HepG2 (cell line): ENCODE measurements around the gene TIMM23. TPM values are rescaled to one million over a fixed set of nuclear protein-coding genes. Genes with fewer than 3 reads are reported as not detected.

Source experiments
- BCL3 ChIP-seq: sonication (generic); formaldehyde crosslinking; IDR thresholded peaks from 2 replicates; pipeline ENCODE4 v1.5.1; 2020; ENCODE audit warnings: mild to moderate bottlenecking, missing genetic modification reagents, moderate library complexity
- DBP ChIP-seq: sonication (generic); formaldehyde crosslinking; IDR thresholded peaks from 2 replicates; pipeline ENCODE4 v1.4.0; 2020; ENCODE audit warnings: missing genetic modification reagents; ENCODE audit errors: not compliant biosample characterization
- DRAP1 ChIP-seq: IDR thresholded peaks from 2 replicates; pipeline ENCODE4 v1.6.1; 2016; ENCODE audit warnings: missing genetic modification reagents, missing compliant biosample characterization
- FOXA3 ChIP-seq: IDR thresholded peaks from 2 replicates; pipeline ENCODE4 v1.6.1; 2016; ENCODE audit warnings: missing genetic modification reagents, missing compliant biosample characterization
- GATA4 ChIP-seq: sonication (generic); IDR thresholded peaks from 2 replicates; pipeline ENCODE4 v1.6.1; 2016; ENCODE audit warnings: antibody characterized with exemption, low read depth, borderline replicate concordance
- GATAD1 ChIP-seq: IDR thresholded peaks from 2 replicates; pipeline ENCODE4 v1.6.1; 2016; ENCODE audit warnings: missing genetic modification reagents, missing compliant biosample characterization
- GATAD2A ChIP-seq: IDR thresholded peaks from 2 replicates; pipeline ENCODE4 v1.6.1; 2016
- KDM6A ChIP-seq: IDR thresholded peaks from 2 replicates; pipeline ENCODE4 v1.6.1; 2016; ENCODE audit warnings: low read depth
- NR1H2 ChIP-seq: sonication (generic); formaldehyde crosslinking; IDR thresholded peaks from 2 replicates; pipeline ENCODE4 v1.8.1; 2022; ENCODE audit warnings: low read depth, missing genetic modification reagents, borderline replicate concordance
- POLR2AphosphoS2 ChIP-seq: IDR thresholded peaks from 2 replicates; pipeline ENCODE4 v1.6.1; 2011; ENCODE audit warnings: low read depth, low read length, improper control_type of control experiment
- POLR2AphosphoS5 ChIP-seq: IDR thresholded peaks from 2 replicates; pipeline ENCODE4 v1.6.1; 2012; ENCODE audit warnings: low read depth, low read length
- PRDM10 ChIP-seq: sonication (generic); formaldehyde crosslinking; IDR thresholded peaks from 2 replicates; pipeline ENCODE4 v1.4.0; 2020; ENCODE audit warnings: low read depth, missing genetic modification reagents
- SNRNP70 ChIP-seq: fragments of 200-400 bp; formaldehyde crosslinking; IDR thresholded peaks from 2 replicates; pipeline ENCODE4 v1.6.1; 2017; ENCODE audit warnings: mild to moderate bottlenecking, low read depth, low read length, moderate library complexity
- WIZ ChIP-seq: sonication (generic); formaldehyde crosslinking; IDR thresholded peaks from 2 replicates; pipeline ENCODE4 v1.5.1; 2020; ENCODE audit warnings: mild to moderate bottlenecking, missing genetic modification reagents
- ZFP37 ChIP-seq: sonication (generic); formaldehyde crosslinking; IDR thresholded peaks from 2 replicates; pipeline ENCODE4 v1.4.0; 2020; ENCODE audit warnings: missing genetic modification reagents, borderline replicate concordance
- ZKSCAN1 ChIP-seq: fragments of 150-350 bp; IDR thresholded peaks from 2 replicates; pipeline ENCODE4 v1.6.1; 2014; ENCODE audit warnings: low read length
- ZNF431 ChIP-seq: sonication (generic); formaldehyde crosslinking; IDR thresholded peaks from 2 replicates; pipeline ENCODE4 v1.9.0; 2022; ENCODE audit warnings: missing genetic modification reagents, low read depth, mild to moderate bottlenecking, borderline replicate concordance
- ZNF501 ChIP-seq: sonication (generic); formaldehyde crosslinking; IDR thresholded peaks from 2 replicates; pipeline ENCODE4 v1.5.1; 2020; ENCODE audit warnings: mild to moderate bottlenecking, moderate library complexity, missing genetic modification reagents
- ZNF543 ChIP-seq: sonication (generic); formaldehyde crosslinking; IDR thresholded peaks from 2 replicates; pipeline ENCODE4 v1.4.0; 2020; ENCODE audit warnings: mild to moderate bottlenecking, missing genetic modification reagents
- ZNF629 ChIP-seq: sonication (generic); formaldehyde crosslinking; conservative IDR thresholded peaks from 2 replicates; pipeline ENCODE4 v1.5.0; 2020; ENCODE audit warnings: missing genetic modification reagents
- ZNF652 ChIP-seq: IDR thresholded peaks from 2 replicates; pipeline ENCODE4 v1.6.1; 2016; ENCODE audit warnings: low read depth, borderline replicate concordance
- ZNF773 ChIP-seq: sonication (generic); formaldehyde crosslinking; IDR thresholded peaks from 2 replicates; pipeline ENCODE4 v1.4.0; 2020; ENCODE audit warnings: missing genetic modification reagents, borderline replicate concordance
- polyA plus RNA-seq, 8 experiments: library from polyadenylated mRNA; depleted of rRNA in 3 of 8; stranded (reverse) in 7 of 8; unstranded in 1 of 8; fragments of >200 nt; fragmentation: Illumina TruSeq in 4 of 8; extraction: Trizol in 4 of 8; gene quantifications; 2 replicates each; pipeline versions ENCODE4 v1.2.1 to v1.2.3, GENCODE V29; 2011 to 2016; ENCODE audit warnings: low read depth in 4 of 8, missing spikeins in 1 of 8, mixed read lengths in 1 of 8; ENCODE audit not compliant: insufficient read depth in 1 of 8
- total RNA-seq, 5 experiments: library from RNA; depleted of rRNA; stranded (reverse); fragments of >200 nt; fragmentation: Illumina TruSeq; extraction: Trizol; gene quantifications; 2 replicates each; pipeline ENCODE4 v1.2.3, GENCODE V29; 2016; ENCODE audit warnings: low read depth in 1 of 5

The TIMM23 gene
- total and polyA plus RNA-seq, 2 of the 13 experiments (the other 11 are each of a cell fraction or from before 2014, with no cell fraction given): 80.2 to 98.6 TPM

GRCh38 chr10:46031648-46032532 is 59.6 kb downstream of the TIMM23 start (continued):
- TF ChIP-seq FOXA3 (CRISPR knock-in tag) (peak; percentile 93), GATAD2A (peak; percentile 93), ZNF543 (peak; percentile 13; the same call in 1 of the 2 replicates), ZNF773 (CRISPR knock-in tag) (no peak), ZNF431 (CRISPR knock-in tag) (peak; percentile 75), DBP (no peak), POLR2AphosphoS5 (peak; percentile 76), BCL3 (CRISPR knock-in tag) (peak; percentile 49; the same call in 1 of the 2 replicates), ZNF501 (CRISPR knock-in tag) (no peak; the same call in 1 of the 2 replicates), ZNF629 (CRISPR knock-in tag) (0 out of 2 replicates have a peak, but pooled peaks have one; percentile 1), ZFP37 (CRISPR knock-in tag) (no peak), GATAD1 (CRISPR knock-in tag) (peak; percentile 53; the same call in 1 of the 2 replicates), ZNF652 (CRISPR knock-in tag) (peak; percentile 59; the same call in 1 of the 2 replicates), SNRNP70 (no peak), NR1H2 (CRISPR knock-in tag) (no peak), POLR2AphosphoS2 (no peak), GATA4 (peak; percentile 98), PRDM10 (CRISPR knock-in tag) (peak; percentile 78; the same call in 1 of the 2 replicates), DRAP1 (CRISPR knock-in tag) (peak; percentile 83), WIZ (CRISPR knock-in tag) (peak; percentile 35; the same call in 1 of the 2 replicates), KDM6A (CRISPR knock-in tag) (peak; percentile 48), ZKSCAN1 (0 out of 2 replicates have a peak, but pooled peaks have one; percentile 23)
